PC-9 (cell line): ENCODE data around the gene MYLK. TPM values are rescaled to one million over a fixed set of nuclear protein-coding genes. Genes with fewer than 3 reads are reported as not detected.
A peak's percentile ranks its signal among the peaks of the same experiment; 100 is the strongest.

Experiments
- BruUV-seq: library from RNA; stranded (reverse); fragments of 400-500 nt; replicated peaks from 2 replicates; lab custom pipeline; 2021; lab: Mats Ljungman, UMichigan
- CTCF ChIA-PET: fragments of 300-600 bp; sonication (Branson Sonifier 250); formaldehyde crosslinking; loops from one replicate; lab custom pipeline; 2022; ENCODE audit warnings: antibody characterized with exemption; lab: Charles Lee
- POLR2A ChIA-PET: fragments of 300-600 bp; sonication (Branson Sonifier 250); formaldehyde crosslinking; loops from one replicate; lab custom pipeline; 2022; ENCODE audit warnings: antibody characterized with exemption; ENCODE audit not compliant: unreplicated experiment; lab: Charles Lee
- DNase-seq, 2 experiments: peaks; one replicate each; pipeline versions ENCODE4 v3.0.0 to v3.0.0-alpha.2; 2015 to 2022; ENCODE audit warnings: mixed read lengths in 1 of 2
- H2AFZ ChIP-seq: fragments of 200-600 bp; sonication (generic); 2 replicates; pipeline ENCODE4 v1.8.1; 2017; ENCODE audit warnings: antibody characterized with exemption
- H3F3A ChIP-seq: fragments of 200-600 bp; sonication (generic); 2 replicates; pipeline ENCODE4 v1.8.1; 2017; ENCODE audit warnings: antibody characterized with exemption, mild to moderate bottlenecking, low read depth; ENCODE audit not compliant: insufficient read depth
- H3K27ac ChIP-seq: fragments of 200-600 bp; sonication (generic); 2 replicates; pipeline ENCODE4 v1.6.1; 2016; ENCODE audit warnings: mixed run types
- H3K27me3 ChIP-seq: fragments of 200-600 bp; sonication (generic); 2 replicates; pipeline ENCODE4 v1.6.1; 2016; ENCODE audit warnings: low read depth, mixed run types; ENCODE audit not compliant: insufficient read depth
- H3K36me3 ChIP-seq: fragments of 200-600 bp; sonication (generic); 2 replicates; pipeline ENCODE4 v1.6.1; 2016; ENCODE audit warnings: low read depth, mixed run types
- H3K4me1 ChIP-seq: fragments of 200-600 bp; sonication (generic); replicated peaks from 2 replicates; pipeline ENCODE4 v1.6.1; 2016; ENCODE audit warnings: mixed run types; ENCODE audit not compliant: insufficient read depth
- H3K4me2 ChIP-seq: fragments of 200-600 bp; sonication (generic); 2 replicates; pipeline ENCODE4 v1.6.1; 2017; ENCODE audit warnings: mixed run types
- H3K4me3 ChIP-seq: fragments of 200-600 bp; sonication (generic); 2 replicates; pipeline ENCODE4 v1.6.1; 2016; ENCODE audit warnings: mixed run types
- H3K79me2 ChIP-seq: fragments of 200-600 bp; sonication (generic); 2 replicates; pipeline ENCODE4 v1.6.1; 2017; ENCODE audit warnings: low read depth, mixed run types
- H3K9me2 ChIP-seq: fragments of 200-600 bp; sonication (generic); 2 replicates; pipeline ENCODE4 v1.8.1; 2017; ENCODE audit warnings: mild to moderate bottlenecking; ENCODE audit not compliant: insufficient read depth
- H3K9me3 ChIP-seq: fragments of 200-600 bp; sonication (generic); 2 replicates; pipeline ENCODE4 v1.8.1; 2016; ENCODE audit warnings: low read depth; ENCODE audit not compliant: insufficient read depth
- H4K20me1 ChIP-seq: fragments of 200-600 bp; sonication (generic); 2 replicates; pipeline ENCODE4 v1.8.1; 2017; ENCODE audit not compliant: insufficient read depth
- CTCF ChIP-seq: fragments of 200-600 bp; sonication (generic); conservative IDR thresholded peaks from 2 replicates; pipeline ENCODE4 v1.6.1; 2017; ENCODE audit warnings: mixed run types, antibody characterized with exemption, mild to moderate bottlenecking, moderate library complexity
- EZH2 ChIP-seq: fragments of 200-600 bp; sonication (generic); IDR thresholded peaks from 2 replicates; pipeline ENCODE4 v1.8.0; 2017; ENCODE audit warnings: antibody characterized with exemption, low read depth
- intact Hi-C: fragments of 100-400 bp; cut with micrococcal nuclease; formaldehyde crosslinking; loops from one replicate; pipeline ENCODE4 v1.10.0; 2022; ENCODE audit not compliant: unreplicated experiment
- total RNA-seq: library from RNA; stranded (reverse); gene quantifications from 2 replicates; pipeline ENCODE4 v1.2.3, GENCODE V29; 2021

The MYLK gene
- total RNA-seq, 1 experiment from 2014 or later = 0.72 TPM

GRCh38 chr3:123637131-123637530 is 247.0 kb downstream of the MYLK start:
- no peak for TF ChIP-seq EZH2
- TF ChIP-seq CTCF = no peak
- BruUV-seq = no TSS peak
- Histone ChIP-seq H3F3A (peaks cover 15% of the 10 kb centered on the region; the same call in 1 of the 2 replicates), H3K4me3 (no peak overlapping the region), H3K36me3 (no peaks in the 10 kb centered on the region), H3K4me2 (peak overlapping the region; percentile 28; the same call in 1 of the 2 replicates), H3K27me3 (no peaks in the 10 kb centered on the region), H3K79me2 (no peaks in the 10 kb centered on the region), H4K20me1 (no peaks in the 10 kb centered on the region), H3K27ac (no peak overlapping the region), H3K9me2 (no peaks in the 10 kb centered on the region), H3K4me1 (peaks cover 35% of the 10 kb centered on the region), H2AFZ (no peak overlapping the region), H3K9me3 (no peaks in the 10 kb centered on the region)
- ChIA-PET CTCF (no interaction called here), POLR2A (interaction anchor here (0.6 kb wide), 1 partner anchor 32 kb away, joined by 6 read pairs; no protein-coding TSS in a partner anchor)
- peak; percentile 48 to 57 for DNase-seq
- intact Hi-C loops = no loop called here

- CTCF ChIA-PET = no interaction called here
- TF ChIP-seq CTCF (no peak), EZH2 (no peak)
- Histone ChIP-seq H3K4me2 (no peak overlapping the region), H4K20me1 (no peaks in the 10 kb centered on the region), H3K9me2 (no peaks in the 10 kb centered on the region), H3K4me3 (no peak overlapping the region), H2AFZ (no peak overlapping the region), H3K79me2 (no peaks in the 10 kb centered on the region), H3K9me3 (no peaks in the 10 kb centered on the region), H3K36me3 (no peaks in the 10 kb centered on the region), H3F3A (peaks cover 15% of the 10 kb centered on the region; the same call in 1 of the 2 replicates), H3K27me3 (no peaks in the 10 kb centered on the region), H3K4me1 (peaks cover 37% of the 10 kb centered on the region), H3K27ac (no peak overlapping the region)
- POLR2A ChIA-PET = interaction anchor here (0.6 kb wide), 1 partner anchor 31 kb away, joined by 6 read pairs; no protein-coding TSS in a partner anchor
- intact Hi-C loops = no loop called here
- peak in 1 of 2 experiments; percentile 34 for DNase-seq
- BruUV-seq = no TSS peak
Observed at GRCh38 chr3:123636431-123636841, 247.7 kb downstream of the MYLK start.

GRCh38 chr3:123635717-123636116 is 248.4 kb downstream of the MYLK start:
- DNase-seq = no peak
- H3K9me3 ChIP-seq = no peaks in the 10 kb centered on the region
- no peak overlapping the region for H3K4me2 ChIP-seq
- POLR2A ChIA-PET = no interaction called here
- peaks cover 37% of the 10 kb centered on the region for H3K4me1 ChIP-seq
- no TSS peak for BruUV-seq
- TF ChIP-seq EZH2 = no peak
- no peak for TF ChIP-seq CTCF
- H3K9me2 ChIP-seq = no peaks in the 10 kb centered on the region
- no peaks in the 10 kb centered on the region for H3K79me2 ChIP-seq
- CTCF ChIA-PET = no interaction called here
- H3K36me3 ChIP-seq = no peaks in the 10 kb centered on the region
- no peaks in the 10 kb centered on the region for H4K20me1 ChIP-seq
- H3F3A ChIP-seq = peaks cover 15% of the 10 kb centered on the region; the same call in 1 of the 2 replicates
- H3K4me3 ChIP-seq = no peak overlapping the region
- no peak overlapping the region for H3K27ac ChIP-seq
- H3K27me3 ChIP-seq = no peaks in the 10 kb centered on the region
- no peak overlapping the region for H2AFZ ChIP-seq
- intact Hi-C loops = no loop called here
